Neural progenitor cell (in vitro differentiated cells): ENCODE data around the gene ADGRG4.

Experiments used
- EZH2 ChIP-seq: fragments of 200-600 bp; sonication (generic); IDR thresholded peaks from 2 replicates; pipeline ENCODE4 v1.6.1; 2017; ENCODE audit warnings: antibody characterized with exemption, mild to moderate bottlenecking, moderate library complexity
- TF ChIP-seq, protein P1 (sequence below): fragments of 200-600 bp; sonication (generic); IDR thresholded peaks from 2 replicates; pipeline ENCODE4 v1.5.1; 2017; ENCODE audit warnings: antibody characterized with exemption, mild to moderate bottlenecking

DNA sequence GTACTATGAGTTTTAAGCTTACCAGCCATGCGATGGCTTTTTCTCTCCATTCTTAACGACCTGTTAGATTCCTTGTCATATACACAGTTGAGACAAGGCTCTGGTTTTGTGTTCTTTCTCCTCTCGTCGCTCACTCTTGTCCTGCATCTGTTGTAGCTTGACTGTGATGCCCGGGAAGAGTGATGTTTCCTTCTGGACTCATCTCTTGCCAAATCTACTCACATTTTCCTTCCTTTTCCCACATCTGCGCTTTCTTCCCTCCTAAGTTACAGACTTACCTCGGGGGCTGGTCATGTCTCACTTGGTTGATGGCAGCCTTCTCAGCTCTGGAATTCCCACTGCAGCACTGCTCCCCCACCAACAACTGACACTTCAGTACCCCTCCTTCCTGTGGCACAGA lies 44.7 kb upstream of the ADGRG4 start:
- TF ChIP-seq, protein P1, sequence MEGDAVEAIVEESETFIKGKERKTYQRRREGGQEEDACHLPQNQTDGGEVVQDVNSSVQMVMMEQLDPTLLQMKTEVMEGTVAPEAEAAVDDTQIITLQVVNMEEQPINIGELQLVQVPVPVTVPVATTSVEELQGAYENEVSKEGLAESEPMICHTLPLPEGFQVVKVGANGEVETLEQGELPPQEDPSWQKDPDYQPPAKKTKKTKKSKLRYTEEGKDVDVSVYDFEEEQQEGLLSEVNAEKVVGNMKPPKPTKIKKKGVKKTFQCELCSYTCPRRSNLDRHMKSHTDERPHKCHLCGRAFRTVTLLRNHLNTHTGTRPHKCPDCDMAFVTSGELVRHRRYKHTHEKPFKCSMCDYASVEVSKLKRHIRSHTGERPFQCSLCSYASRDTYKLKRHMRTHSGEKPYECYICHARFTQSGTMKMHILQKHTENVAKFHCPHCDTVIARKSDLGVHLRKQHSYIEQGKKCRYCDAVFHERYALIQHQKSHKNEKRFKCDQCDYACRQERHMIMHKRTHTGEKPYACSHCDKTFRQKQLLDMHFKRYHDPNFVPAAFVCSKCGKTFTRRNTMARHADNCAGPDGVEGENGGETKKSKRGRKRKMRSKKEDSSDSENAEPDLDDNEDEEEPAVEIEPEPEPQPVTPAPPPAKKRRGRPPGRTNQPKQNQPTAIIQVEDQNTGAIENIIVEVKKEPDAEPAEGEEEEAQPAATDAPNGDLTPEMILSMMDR = no peak
- TF ChIP-seq EZH2 = no peak
